Measurements from ENCODE around the gene AGA.
A peak's percentile ranks its signal among the peaks of the same experiment; 100 is the strongest.

Gene AGA

GRCh38 chr4:177441803-177442622 is at the start of gene AGA:
AGA (minus strand) TSS chr4:177442437; CDS start chr4:177442375, 62 bp downstream.
- ATAC-seq, result peak; percentile 99
- TF ChIP-seq TCF4 (CRISPR knock-in tag; IDR thresholded peaks at IDR 0.05; ENCODE audit: borderline replicate concordance) (0 out of 2 replicates have a peak, but pooled peaks have one; percentile 18), PATZ1 (CRISPR knock-in tag; IDR thresholded peaks at IDR 0.05; ENCODE audit: borderline replicate concordance) (0 out of 2 replicates have a peak, but pooled peaks have one; percentile 43), SNAI2 (CRISPR knock-in tag; IDR thresholded peaks at IDR 0.05) (0 out of 2 replicates have a peak, but pooled peaks have one; percentile 72), CSRNP3 (CRISPR knock-in tag; IDR thresholded peaks at IDR 0.05) (no peak), ZC3H10 (CRISPR knock-in tag; IDR thresholded peaks at IDR 0.05) (no peak), ZFP30 (CRISPR knock-in tag; IDR thresholded peaks at IDR 0.05) (no peak), ZFP3 (CRISPR knock-in tag; IDR thresholded peaks at IDR 0.05) (no peak)
- TF ChIP-seq, protein P1, sequence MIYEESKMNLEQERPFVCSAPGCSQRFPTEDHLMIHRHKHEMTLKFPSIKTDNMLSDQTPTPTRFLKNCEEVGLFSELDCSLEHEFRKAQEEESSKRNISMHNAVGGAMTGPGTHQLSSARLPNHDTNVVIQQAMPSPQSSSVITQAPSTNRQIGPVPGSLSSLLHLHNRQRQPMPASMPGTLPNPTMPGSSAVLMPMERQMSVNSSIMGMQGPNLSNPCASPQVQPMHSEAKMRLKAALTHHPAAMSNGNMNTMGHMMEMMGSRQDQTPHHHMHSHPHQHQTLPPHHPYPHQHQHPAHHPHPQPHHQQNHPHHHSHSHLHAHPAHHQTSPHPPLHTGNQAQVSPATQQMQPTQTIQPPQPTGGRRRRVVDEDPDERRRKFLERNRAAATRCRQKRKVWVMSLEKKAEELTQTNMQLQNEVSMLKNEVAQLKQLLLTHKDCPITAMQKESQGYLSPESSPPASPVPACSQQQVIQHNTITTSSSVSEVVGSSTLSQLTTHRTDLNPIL (CRISPR knock-in tag; IDR thresholded peaks at IDR 0.05; ENCODE audit: low read depth), result no peak

GRCh38 chr4:177492022-177492421 is 49.8 kb upstream of the AGA start:
- TF ChIP-seq ARNTL (CRISPR knock-in tag; IDR thresholded peaks at IDR 0.05; ENCODE audit: borderline replicate concordance, low read depth) (no peak), CSDC2 (CRISPR knock-in tag; IDR thresholded peaks at IDR 0.05) (no peak), TSHZ2 (CRISPR knock-in tag; IDR thresholded peaks at IDR 0.05) (no peak), CSRNP3 (CRISPR knock-in tag; IDR thresholded peaks at IDR 0.05) (no peak), ZNF8 (CRISPR knock-in tag; IDR thresholded peaks at IDR 0.05) (no peak), GLIS3 (CRISPR knock-in tag; IDR thresholded peaks at IDR 0.05) (no peak), ISL1 (CRISPR knock-in tag; IDR thresholded peaks at IDR 0.05) (no peak), PATZ1 (CRISPR knock-in tag; IDR thresholded peaks at IDR 0.05; ENCODE audit: borderline replicate concordance) (no peak), BACH2 (CRISPR knock-in tag; IDR thresholded peaks at IDR 0.05; ENCODE audit: borderline replicate concordance) (no peak), RARB (CRISPR knock-in tag; IDR thresholded peaks at IDR 0.05) (no peak), ZC3H10 (CRISPR knock-in tag; IDR thresholded peaks at IDR 0.05) (no peak), TCF4 (CRISPR knock-in tag; IDR thresholded peaks at IDR 0.05; ENCODE audit: borderline replicate concordance) (no peak), ZFP30 (CRISPR knock-in tag; IDR thresholded peaks at IDR 0.05) (no peak), ZFP3 (CRISPR knock-in tag; IDR thresholded peaks at IDR 0.05) (no peak), SNAI2 (CRISPR knock-in tag; IDR thresholded peaks at IDR 0.05) (no peak), ZNF565 (CRISPR knock-in tag; conservative IDR thresholded peaks at IDR 0.05; ENCODE audit: low read depth) (no peak), TOX (CRISPR knock-in tag; IDR thresholded peaks at IDR 0.05; ENCODE audit: borderline replicate concordance) (no peak), ESRRG (CRISPR knock-in tag; IDR thresholded peaks at IDR 0.05) (no peak)
- TF ChIP-seq, protein P1 (CRISPR knock-in tag; IDR thresholded peaks at IDR 0.05; ENCODE audit: low read depth), result no peak
- ATAC-seq, result no peak
